Measurements from ENCODE around the gene CACNA1C.
A peak's percentile ranks its signal among the peaks of the same experiment; 100 is the strongest.

CACNA1C gene

GRCh38 chr12:2043054-2043453, 9.7 kb upstream of the CACNA1C start:
- no peak for TF ChIP-seq POLR2A (IDR thresholded peaks at IDR 0.05; ENCODE audit: extremely low read depth, insufficient read length)
- TF ChIP-seq MYC (IDR thresholded peaks at IDR 0.05; ENCODE audit: low read depth, low read length): no peak
- no peak for TF ChIP-seq MAX (IDR thresholded peaks at IDR 0.05; ENCODE audit: low read depth, low read length)
- no peak for TF ChIP-seq CTCF (IDR thresholded peaks at IDR 0.05; ENCODE audit: low read depth, low read length)
- no peak overlapping the region for H3K4me3 ChIP-seq (ENCODE audit: low read depth, low read length)
- DNase-seq (ENCODE audit: low read depth): no peak

- no peak overlapping the region for H3K4me3 ChIP-seq (ENCODE audit: low read depth, low read length)
- no peak for DNase-seq (ENCODE audit: low read depth)
- TF ChIP-seq CTCF (IDR thresholded peaks at IDR 0.05; ENCODE audit: low read depth, low read length) (no peak), MYC (IDR thresholded peaks at IDR 0.05; ENCODE audit: low read depth, low read length) (no peak), POLR2A (IDR thresholded peaks at IDR 0.05; ENCODE audit: extremely low read depth, insufficient read length) (no peak), MAX (IDR thresholded peaks at IDR 0.05; ENCODE audit: low read depth, low read length) (no peak)
Measured at GRCh38 chr12:2044165-2044564, 8.6 kb upstream of the CACNA1C start.

- no peak for TF ChIP-seq MAX (IDR thresholded peaks at IDR 0.05; ENCODE audit: low read depth, low read length)
- TF ChIP-seq CTCF (IDR thresholded peaks at IDR 0.05; ENCODE audit: low read depth, low read length): no peak
- TF ChIP-seq POLR2A (IDR thresholded peaks at IDR 0.05; ENCODE audit: extremely low read depth, insufficient read length): no peak
- TF ChIP-seq MYC (IDR thresholded peaks at IDR 0.05; ENCODE audit: low read depth, low read length): no peak
- DNase-seq (ENCODE audit: low read depth): no peak
- no peak overlapping the region for H3K4me3 ChIP-seq (ENCODE audit: low read depth, low read length)
Measured at GRCh38 chr12:2046957-2047356, 5.8 kb upstream of the CACNA1C start.

- DNase-seq (ENCODE audit: low read depth): no peak
- no peak for TF ChIP-seq MYC (IDR thresholded peaks at IDR 0.05; ENCODE audit: low read depth, low read length)
- no peak for TF ChIP-seq POLR2A (IDR thresholded peaks at IDR 0.05; ENCODE audit: extremely low read depth, insufficient read length)
- TF ChIP-seq CTCF (IDR thresholded peaks at IDR 0.05; ENCODE audit: low read depth, low read length): no peak
- TF ChIP-seq MAX (IDR thresholded peaks at IDR 0.05; ENCODE audit: low read depth, low read length): no peak
- H3K4me3 ChIP-seq (ENCODE audit: low read depth, low read length): no peak overlapping the region
Measured at GRCh38 chr12:2047752-2048151, 5.0 kb upstream of the CACNA1C start.

GRCh38 chr12:2049604-2050540, 2.9 kb upstream of the CACNA1C start:
- DNase-seq (ENCODE audit: low read depth): peak; percentile 22
- TF ChIP-seq MAX (IDR thresholded peaks at IDR 0.05; ENCODE audit: low read depth, low read length) (no peak), CTCF (IDR thresholded peaks at IDR 0.05; ENCODE audit: low read depth, low read length) (no peak), POLR2A (IDR thresholded peaks at IDR 0.05; ENCODE audit: extremely low read depth, insufficient read length) (no peak), MYC (IDR thresholded peaks at IDR 0.05; ENCODE audit: low read depth, low read length) (no peak)
- no peak overlapping the region for H3K4me3 ChIP-seq (ENCODE audit: low read depth, low read length)
